GF-D8 (cell line): Measurements from ENCODE around the gene PRMT7.

Experiments used
- DNase-seq: peaks from one replicate; lab custom pipeline; 2025; lab: John Stamatoyannopoulos, UW

PRMT7 gene

DNA sequence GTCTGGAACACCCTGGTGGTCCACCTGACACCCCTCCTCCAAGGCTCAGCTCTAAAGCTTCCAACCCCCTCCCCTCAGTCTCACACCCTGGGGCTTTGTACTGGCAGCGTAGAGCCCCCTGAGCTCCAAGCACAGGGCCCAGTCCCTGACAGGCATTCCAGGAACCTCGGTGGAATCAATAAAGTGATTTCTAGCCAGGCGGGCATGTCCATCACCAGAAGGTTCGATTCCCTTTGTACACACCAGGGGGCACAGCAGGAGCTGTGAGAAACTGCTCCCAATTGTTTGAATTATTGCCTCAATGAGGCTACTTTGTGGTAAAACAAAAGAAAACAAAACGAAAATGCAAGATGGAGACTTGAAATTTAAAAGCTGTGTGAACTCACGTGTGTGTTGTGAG is 85.7 kb downstream of the PRMT7 start:
- DNase-seq = no peak

DNA sequence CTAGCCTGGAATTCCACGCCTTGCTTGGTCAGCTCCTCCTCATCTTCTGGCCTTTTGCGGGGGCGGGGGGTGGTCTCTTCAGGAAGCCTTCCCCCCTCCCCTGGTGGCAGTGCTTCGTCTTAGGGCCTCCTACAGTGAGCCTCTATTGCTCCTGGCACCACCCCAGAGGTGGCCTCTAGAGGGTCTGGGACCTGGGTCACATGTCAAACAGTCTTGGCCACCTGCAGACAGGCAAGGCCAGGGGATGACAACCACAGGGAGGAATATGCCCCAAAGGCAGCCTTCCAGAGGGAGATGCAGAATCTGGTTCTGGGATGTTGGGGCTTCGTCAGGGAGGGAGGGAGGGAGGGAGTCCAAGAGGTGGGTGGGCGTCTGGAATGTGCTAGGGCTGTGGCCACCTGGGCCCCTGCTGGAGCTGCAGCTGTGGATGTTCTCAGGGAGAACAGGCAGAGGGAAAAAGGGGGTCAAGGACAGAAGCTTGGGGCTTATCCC is 86.9 kb downstream of the PRMT7 start:
- DNase-seq = no peak

DNA sequence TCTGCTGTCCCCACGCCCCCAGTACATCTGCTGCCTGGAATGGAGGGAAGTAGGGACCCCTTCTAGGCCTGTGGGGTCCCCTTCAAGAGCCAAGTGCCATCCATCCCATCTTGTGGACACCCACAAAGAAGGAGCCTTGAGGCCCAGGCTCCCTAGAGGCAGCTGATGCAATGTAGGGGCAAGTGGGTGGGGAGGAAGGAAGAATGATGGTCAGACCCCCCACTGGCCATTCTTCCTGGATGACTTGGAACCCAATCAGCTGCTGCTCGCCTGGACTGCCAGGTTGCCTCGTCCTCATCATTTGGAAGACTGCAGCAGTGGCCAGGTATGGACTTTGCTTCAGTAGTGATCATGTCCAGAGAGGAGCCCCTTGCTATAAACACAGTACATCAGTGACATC is 88.6 kb downstream of the PRMT7 start:
- DNase-seq = no peak

DNA sequence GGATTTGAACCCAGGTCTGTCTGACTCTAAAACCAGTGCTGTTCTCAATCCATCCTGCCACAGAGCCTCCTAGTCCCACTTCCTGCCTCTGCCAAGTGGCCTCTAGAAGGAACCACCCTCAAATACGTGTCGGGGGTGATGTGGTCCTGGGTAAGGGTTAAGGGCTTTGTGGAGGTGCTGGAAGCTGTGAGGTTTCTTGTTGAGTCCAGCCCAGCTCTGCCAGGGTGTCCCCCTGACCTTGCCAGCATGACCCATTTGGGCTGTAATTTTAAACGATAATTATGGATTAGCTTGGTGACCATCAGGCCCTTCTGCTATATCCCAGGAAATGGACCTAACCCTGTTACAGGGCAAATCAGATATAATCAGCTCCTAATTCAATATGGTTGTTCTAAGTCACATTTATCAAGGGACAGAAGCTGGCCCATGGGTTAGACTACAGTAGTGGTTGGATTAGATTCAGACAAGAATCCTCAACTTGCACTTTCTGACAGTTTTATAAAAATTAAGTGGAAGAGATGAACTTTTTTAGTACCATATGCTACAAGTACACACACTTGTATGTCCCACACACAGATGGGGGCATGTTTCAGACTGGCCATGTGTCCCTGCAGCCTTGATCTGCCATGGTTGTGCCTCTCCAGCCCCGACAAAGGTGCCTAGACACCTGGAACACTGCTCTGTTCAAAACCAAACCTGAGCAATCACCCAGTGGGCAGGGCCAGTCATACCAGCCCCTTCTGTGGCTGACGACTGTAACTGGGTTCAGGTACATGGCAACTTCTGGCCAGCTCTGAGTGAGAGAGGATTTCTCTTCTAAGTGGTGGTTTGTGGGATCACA is 89.5 kb downstream of the PRMT7 start:
- DNase-seq = no peak

DNA sequence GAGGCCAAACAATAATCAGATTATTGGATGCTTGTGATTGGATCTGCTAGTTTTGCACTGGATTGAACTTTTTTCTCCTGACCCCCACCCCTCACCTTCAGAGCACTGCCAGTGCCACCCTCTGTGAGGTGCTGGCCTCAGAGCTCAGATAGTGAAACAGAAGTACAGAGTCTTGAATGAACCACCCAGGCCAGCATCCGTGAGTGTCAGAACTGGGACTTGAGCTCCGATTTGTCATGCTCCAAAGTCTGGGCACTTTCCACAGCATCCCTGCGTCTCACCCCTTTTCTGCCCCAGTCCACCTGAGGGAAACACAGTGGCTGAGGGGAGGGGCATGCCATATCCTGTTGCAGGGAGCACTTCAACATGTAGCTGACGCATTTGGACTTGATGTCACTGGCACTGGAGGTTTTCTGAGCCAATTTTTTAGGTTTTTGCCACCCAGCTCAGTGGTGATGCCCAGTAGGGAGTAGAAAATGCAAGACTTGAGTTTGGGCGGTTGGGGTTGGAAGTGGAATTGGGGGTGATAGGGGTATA is 90.2 kb downstream of the PRMT7 start:
- DNase-seq = no peak

DNA sequence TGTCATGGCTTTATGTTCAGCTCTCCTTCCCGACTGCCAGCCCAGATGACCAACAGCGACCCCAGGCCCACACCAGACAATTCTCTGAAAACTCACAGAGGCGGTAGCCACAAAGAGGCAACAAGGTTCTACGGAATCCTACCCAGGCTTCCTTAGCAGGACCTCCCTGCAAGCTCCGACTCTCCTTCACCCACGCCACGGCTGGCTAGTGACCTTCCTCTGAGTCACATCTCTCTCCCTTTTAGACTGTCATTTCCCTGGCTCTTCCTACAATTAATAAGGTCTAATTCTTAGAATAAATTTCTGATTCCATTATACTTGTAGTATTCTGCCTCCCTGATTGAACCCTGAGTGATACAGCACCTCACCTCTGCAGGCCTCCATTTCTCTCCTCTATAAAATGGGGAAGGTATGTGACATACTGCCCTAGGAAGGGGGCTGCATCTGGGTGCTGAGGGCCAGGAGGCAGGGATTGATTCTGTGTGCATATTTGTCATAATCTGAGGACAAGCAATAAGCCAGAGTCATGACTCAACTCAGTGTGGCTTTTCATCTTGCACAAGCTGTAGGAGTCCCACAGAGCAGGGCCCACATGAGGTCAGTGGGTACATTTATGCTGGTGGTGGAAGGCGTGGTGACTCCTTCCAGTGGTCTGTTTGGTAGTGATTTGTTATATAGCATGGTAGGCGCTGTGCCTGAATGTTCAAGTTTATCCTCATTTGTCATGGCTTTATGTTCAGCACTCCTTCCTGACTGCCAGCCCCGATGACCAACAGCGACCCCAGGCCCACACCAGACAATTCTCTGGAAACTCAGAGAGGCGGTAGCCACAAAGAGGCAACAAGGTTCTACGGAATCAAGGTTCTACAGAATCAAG is 91.3 kb downstream of the PRMT7 start:
- DNase-seq = no peak

DNA sequence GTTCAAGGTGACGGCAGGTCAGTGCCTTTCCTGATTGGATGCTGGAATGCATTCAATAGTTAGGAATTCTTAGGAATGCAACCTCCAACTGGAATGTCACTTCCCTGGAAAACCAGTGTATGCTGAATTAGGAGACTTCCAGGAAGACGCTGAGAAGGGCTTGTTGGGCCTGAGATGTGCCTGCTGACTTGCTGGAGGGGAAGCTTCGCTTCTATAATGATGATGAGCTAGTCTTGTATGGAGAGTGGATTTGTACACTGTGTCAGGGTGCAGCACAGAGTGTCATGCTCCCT is 91.9 kb downstream of the PRMT7 start:
- DNase-seq = no peak

DNA sequence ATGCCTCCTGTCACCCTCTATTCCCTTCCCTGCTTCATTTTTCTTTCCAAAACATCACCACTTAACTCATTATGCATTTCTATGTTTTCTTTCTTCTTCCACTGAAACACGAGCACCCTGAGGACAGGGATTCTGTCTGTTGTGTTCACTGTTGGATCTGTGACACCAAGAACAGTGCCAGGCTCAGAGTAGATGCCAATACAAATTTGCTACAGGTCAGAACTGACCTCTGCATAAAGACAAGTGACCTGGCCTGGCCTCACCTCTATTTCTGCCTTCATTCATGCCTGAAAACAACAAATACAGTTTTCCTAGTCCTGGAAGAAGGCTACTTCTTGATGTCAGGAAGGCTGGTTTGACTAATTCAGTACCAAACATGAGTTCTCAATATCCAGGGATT is 92.4 kb downstream of the PRMT7 start:
- no peak for DNase-seq

DNA sequence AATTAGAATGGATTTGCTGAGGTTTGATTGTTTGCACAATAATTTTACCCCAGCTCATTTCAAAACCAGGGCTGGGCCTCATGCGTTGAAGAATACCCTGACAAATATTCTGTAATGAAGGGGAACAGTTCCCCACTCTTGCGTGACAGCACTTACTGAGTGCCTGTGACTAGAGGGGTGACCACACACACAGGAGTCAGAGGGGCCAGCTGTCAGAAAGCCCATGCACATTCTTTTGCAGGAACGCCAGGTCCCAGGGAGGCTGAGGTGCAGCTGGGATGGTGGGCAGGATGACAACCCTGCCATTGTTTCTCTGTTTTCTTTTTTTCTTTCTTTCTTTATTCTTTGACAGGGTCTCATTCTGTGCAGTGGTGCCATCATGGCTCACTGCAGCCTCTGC is 92.9 kb downstream of the PRMT7 start:
- DNase-seq = no peak

DNA sequence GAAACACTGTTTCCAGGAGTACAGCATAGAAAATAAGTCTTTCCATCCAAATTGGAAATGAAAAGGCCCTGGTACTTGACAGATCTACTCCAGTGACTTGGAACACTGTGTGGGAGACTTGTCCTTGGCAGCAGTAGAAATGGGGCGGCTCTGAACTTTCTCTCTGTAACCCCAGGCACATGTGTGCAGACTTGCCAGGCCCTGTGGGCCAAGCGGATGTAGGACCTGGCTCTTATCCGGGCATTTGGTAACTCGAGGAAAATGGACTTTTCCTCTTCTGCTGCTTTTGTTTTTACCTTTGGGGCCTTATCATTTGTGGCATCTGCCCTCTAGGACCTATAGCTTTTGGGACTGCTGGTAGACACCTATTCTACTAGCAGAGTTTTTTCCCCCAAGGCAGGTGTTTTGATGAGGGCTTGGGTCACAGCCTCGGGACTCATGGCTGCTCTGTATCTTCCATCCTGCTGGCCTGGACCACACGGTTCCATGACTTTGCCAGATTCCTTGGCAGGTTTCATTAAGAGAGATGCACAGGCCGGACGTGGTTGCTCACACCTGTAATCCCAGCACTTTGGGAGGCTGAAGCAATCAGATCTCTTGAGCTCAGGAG is 94.0 kb downstream of the PRMT7 start:
- no peak for DNase-seq

DNA sequence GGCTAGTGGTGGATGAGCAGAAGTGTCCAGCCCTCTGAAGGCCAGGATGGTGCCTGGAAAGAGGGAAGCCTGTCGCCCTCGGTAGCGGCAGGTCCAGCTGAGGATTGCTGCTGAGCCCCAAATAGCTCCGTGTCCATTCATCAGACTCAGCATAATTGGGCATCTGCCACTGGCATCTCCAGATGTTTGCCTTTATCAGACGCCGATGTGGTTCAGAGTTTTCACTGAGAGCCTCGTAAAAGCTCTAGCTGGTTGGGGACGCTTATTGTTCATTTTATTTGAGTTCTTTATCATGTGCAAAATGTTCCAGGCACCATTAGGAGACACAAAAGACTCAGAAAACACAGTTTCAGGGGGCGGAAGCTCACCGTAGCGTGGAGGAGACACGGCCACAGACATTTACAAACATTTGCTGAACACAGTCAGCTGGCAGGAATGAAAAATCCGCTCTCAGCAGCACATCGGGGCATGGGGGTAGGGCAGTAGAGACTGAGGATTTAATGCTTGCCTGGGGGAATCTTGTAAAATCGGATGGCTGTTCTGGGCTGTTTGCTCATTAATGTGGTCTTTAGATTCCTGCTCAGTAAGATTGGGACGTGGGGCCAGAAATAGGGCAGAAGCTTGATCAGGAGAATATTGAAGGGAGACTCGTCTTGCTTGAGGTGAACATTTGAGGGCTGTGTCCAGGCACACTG is 95.8 kb downstream of the PRMT7 start:
- no peak for DNase-seq
